Coronary artery (tissue), 2 donors: Measurements from ENCODE around the gene GIMAP1.

Source experiments
- DNase-seq: peaks from one replicate; pipeline ENCODE4 v3.0.0-alpha.2; 2017; ENCODE audit warnings: low spot score
- H3K27ac ChIP-seq, 2 donors: fragments of 200-600 bp; sonication (generic); one replicate each; pipeline ENCODE4 v1.5.1; 2016 to 2019
- H3K4me3 ChIP-seq: fragments of 200-600 bp; sonication (generic); 2 replicates; pipeline ENCODE4 v1.5.1; 2016; ENCODE audit warnings: mild to moderate bottlenecking, moderate library complexity
- CTCF ChIP-seq: fragments of 200-600 bp; sonication (generic); IDR thresholded peaks from one replicate; pipeline ENCODE4 v1.5.1; 2019; ENCODE audit warnings: antibody characterized with exemption

GIMAP1 gene

GRCh38 chr7:150756858-150757257 is 40.4 kb downstream of the GIMAP1 start:
- Histone ChIP-seq H3K4me3 (no peak overlapping the region), H3K27ac (no peak overlapping the region)
- DNase-seq = no peak
- TF ChIP-seq CTCF = no peak

GRCh38 chr7:150759479-150759878 is 43.1 kb downstream of the GIMAP1 start:
- Histone ChIP-seq H3K27ac (no peak overlapping the region), H3K4me3 (no peak overlapping the region)
- no peak for DNase-seq
- no peak for TF ChIP-seq CTCF

- no peak overlapping the region for H3K27ac ChIP-seq
- no peak for TF ChIP-seq CTCF
- no peak for DNase-seq
- H3K4me3 ChIP-seq = no peak overlapping the region
Measured at GRCh38 chr7:150766334-150766709, 49.9 kb downstream of the GIMAP1 start.

GRCh38 chr7:150769768-150770167 is 53.4 kb downstream of the GIMAP1 start:
- Histone ChIP-seq H3K4me3 (no peak overlapping the region), H3K27ac (no peak overlapping the region)
- no peak for TF ChIP-seq CTCF
- no peak for DNase-seq
